ENCODE measurements around the gene GAN. TPM values are rescaled to one million over a fixed set of nuclear protein-coding genes. Genes with fewer than 3 reads are reported as not detected.

GAN gene
- total and polyA plus RNA-seq, 2 of the 4 experiments (the other 2 are of a cell fraction), result 1.1 to 5.7 TPM

DNA sequence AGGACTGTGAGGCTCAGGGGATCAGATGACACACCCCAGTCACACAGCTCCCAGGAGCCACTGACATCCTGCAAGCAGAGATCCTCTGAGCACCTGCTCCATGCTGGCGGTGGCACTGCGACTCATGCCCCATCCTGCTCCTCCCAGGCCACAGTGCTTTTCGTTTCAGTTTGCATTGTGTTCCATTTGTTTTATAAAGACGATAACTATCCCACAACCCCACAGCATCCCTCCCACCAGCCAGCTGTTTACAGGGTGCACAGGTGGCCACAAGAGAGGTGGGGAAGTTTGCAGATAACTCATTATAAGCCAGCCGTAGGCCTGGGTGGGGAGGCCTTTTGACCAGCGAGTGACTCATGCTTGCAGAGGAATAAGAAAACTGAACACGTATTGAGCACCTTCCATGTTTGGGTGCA is 48.1 kb upstream of the GAN start:
- Histone ChIP-seq H3K4ac (ENCODE audit: low read depth, low read length) (no peak overlapping the region), H4K8ac (ENCODE audit: low read depth in 2 of 2, low read length in 2 of 2) (no peak overlapping the region), H3K27ac (ENCODE audit: insufficient read depth, low read length) (no peak overlapping the region), H3K79me1 (ENCODE audit: low read depth in 1 of 2, low read length in 2 of 2) (no peaks in the 10 kb centered on the region), H2AK5ac (ENCODE audit: low read depth, low read length) (no peak overlapping the region), H2BK120ac (ENCODE audit: low read depth, low read length) (no peak overlapping the region), H3K27me3 (ENCODE audit: control insufficient read depth, insufficient read depth, low read length) (peaks cover 3% of the 10 kb centered on the region; the same call in 1 of the 2 replicates), H4K20me1 (ENCODE audit: insufficient read depth, low read length) (no peaks in the 10 kb centered on the region), H2BK15ac (ENCODE audit: low read depth, low read length) (no peak overlapping the region), H2AFZ (replicated peaks; ENCODE audit: low read length, poor library complexity) (peak overlapping the region; percentile 21), H2AK9ac (replicated peaks; ENCODE audit: low read depth, low read length, poor library complexity) (peak overlapping the region; percentile 42), H3K36me3 (ENCODE audit: control insufficient read depth, insufficient read depth, low read length) (no peaks in the 10 kb centered on the region), H3K9me3 (ENCODE audit: control insufficient read depth, insufficient read depth, low read length) (no peaks in the 10 kb centered on the region), H3K9ac (ENCODE audit: low read depth, low read length) (no peak overlapping the region), H4K5ac (ENCODE audit: low read depth, low read length) (no peak overlapping the region), H2BK20ac (ENCODE audit: low read depth, low read length) (no peak overlapping the region), H3K56ac (ENCODE audit: extremely low read depth, insufficient read depth, low read length) (no peak overlapping the region), H3K9me1 (ENCODE audit: insufficient read depth, low read length) (no peaks in the 10 kb centered on the region), H2BK5ac (ENCODE audit: low read depth, low read length, poor library complexity, severe bottlenecking) (no peak overlapping the region), H3K14ac (replicated peaks; ENCODE audit: low read depth, low read length) (no peak overlapping the region), H3K4me3 (ENCODE audit: insufficient read depth, low read depth, low read length) (no peak overlapping the region), H3K18ac (ENCODE audit: low read depth, low read length) (no peak overlapping the region), H4K91ac (ENCODE audit: insufficient read depth, low read depth, low read length) (no peak overlapping the region), H3K4me2 (ENCODE audit: low read depth, low read length) (no peak overlapping the region), H3K23ac (ENCODE audit: low read depth, low read length) (no peak overlapping the region), H3K4me1 (ENCODE audit: control insufficient read depth, insufficient read depth, low read length) (no peaks in the 10 kb centered on the region)
- ChIA-PET POLR2A (ENCODE audit: unreplicated experiment) (no interaction called here), CTCF (no interaction called here)
- dilution Hi-C loops (cut with HindIII; ENCODE audit: low sequenced_read_pairs, unreplicated experiment) (no loop called here), in situ Hi-C loops (cut with MboI; ENCODE audit: low sequenced_read_pairs) (no loop called here), intact Hi-C loops (cut with micrococcal nuclease) (no loop called here)
- no peak for TF ChIP-seq BHLHE40 (IDR thresholded peaks at IDR 0.05; ENCODE audit: low read depth, low read length)
- TF ChIP-seq FOS (IDR thresholded peaks at IDR 0.05; ENCODE audit: low read depth, low read length), result no peak
- TF ChIP-seq RAD21 (IDR thresholded peaks at IDR 0.05; ENCODE audit: low read length), result no peak
- TF ChIP-seq, protein P1, sequence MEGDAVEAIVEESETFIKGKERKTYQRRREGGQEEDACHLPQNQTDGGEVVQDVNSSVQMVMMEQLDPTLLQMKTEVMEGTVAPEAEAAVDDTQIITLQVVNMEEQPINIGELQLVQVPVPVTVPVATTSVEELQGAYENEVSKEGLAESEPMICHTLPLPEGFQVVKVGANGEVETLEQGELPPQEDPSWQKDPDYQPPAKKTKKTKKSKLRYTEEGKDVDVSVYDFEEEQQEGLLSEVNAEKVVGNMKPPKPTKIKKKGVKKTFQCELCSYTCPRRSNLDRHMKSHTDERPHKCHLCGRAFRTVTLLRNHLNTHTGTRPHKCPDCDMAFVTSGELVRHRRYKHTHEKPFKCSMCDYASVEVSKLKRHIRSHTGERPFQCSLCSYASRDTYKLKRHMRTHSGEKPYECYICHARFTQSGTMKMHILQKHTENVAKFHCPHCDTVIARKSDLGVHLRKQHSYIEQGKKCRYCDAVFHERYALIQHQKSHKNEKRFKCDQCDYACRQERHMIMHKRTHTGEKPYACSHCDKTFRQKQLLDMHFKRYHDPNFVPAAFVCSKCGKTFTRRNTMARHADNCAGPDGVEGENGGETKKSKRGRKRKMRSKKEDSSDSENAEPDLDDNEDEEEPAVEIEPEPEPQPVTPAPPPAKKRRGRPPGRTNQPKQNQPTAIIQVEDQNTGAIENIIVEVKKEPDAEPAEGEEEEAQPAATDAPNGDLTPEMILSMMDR (conservative IDR thresholded peaks at IDR 0.05; ENCODE audit: low read depth, low read length), result no peak
- no peak for TF ChIP-seq RCOR1 (IDR thresholded peaks at IDR 0.05; ENCODE audit: insufficient replicate concordance, low read length)
- no peak for TF ChIP-seq NFE2L2 (IDR thresholded peaks at IDR 0.05; ENCODE audit: low read depth, low read length)
- TF ChIP-seq CHD1 (IDR thresholded peaks at IDR 0.05; ENCODE audit: low read depth, low read length), result no peak
- TF ChIP-seq MAZ (IDR thresholded peaks at IDR 0.05; ENCODE audit: borderline replicate concordance, low read depth, low read length), result no peak
- no peak for TF ChIP-seq ELK1 (IDR thresholded peaks at IDR 0.05; ENCODE audit: borderline replicate concordance, low read depth, low read length)
- TF ChIP-seq, protein P2, sequence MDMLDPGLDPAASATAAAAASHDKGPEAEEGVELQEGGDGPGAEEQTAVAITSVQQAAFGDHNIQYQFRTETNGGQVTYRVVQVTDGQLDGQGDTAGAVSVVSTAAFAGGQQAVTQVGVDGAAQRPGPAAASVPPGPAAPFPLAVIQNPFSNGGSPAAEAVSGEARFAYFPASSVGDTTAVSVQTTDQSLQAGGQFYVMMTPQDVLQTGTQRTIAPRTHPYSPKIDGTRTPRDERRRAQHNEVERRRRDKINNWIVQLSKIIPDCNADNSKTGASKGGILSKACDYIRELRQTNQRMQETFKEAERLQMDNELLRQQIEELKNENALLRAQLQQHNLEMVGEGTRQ (IDR thresholded peaks at IDR 0.05; ENCODE audit: low read depth, low read length), result no peak
- TF ChIP-seq POLR2A (IDR thresholded peaks at IDR 0.05; ENCODE audit: low read depth, low read length), result no peak
- no peak for TF ChIP-seq MAFK (IDR thresholded peaks at IDR 0.05; ENCODE audit: low read depth, low read length)
- TF ChIP-seq RFX5 (IDR thresholded peaks at IDR 0.05; ENCODE audit: low read depth, low read length), result no peak
- ATAC-seq (ENCODE audit: low read depth), result no peak
- no peak for DNase-seq
- 100% methylated on average over 1 of the region's 7 CpGs; no CpG with 5 or more reads in 1 of the 2 experiments for WGBS, 2 experiments (ENCODE audit: extremely low coverage in 2 of 2, insufficient read length in 1 of 2)
- BruUV-seq (replicated peaks), result no TSS peak

Data from IMR-90 (cell line).